Stimulated activated CD8-positive, alpha-beta memory T cell treated with anti-CD3 and anti-CD28 coated beads, Interleukin-2, amount 100 ng/mL, for 48 hours (primary cell): ENCODE data around the gene C8A.

Experiments
- DNase-seq, 2 donors: peaks; one replicate each; pipeline ENCODE4 v3.0.0-alpha.2; 2020; ENCODE audit warnings: low read depth in 2 of 2

Gene C8A

GRCh38 chr1:56894014-56894413, 39.4 kb downstream of the C8A start:
- no peak for DNase-seq

DNA sequence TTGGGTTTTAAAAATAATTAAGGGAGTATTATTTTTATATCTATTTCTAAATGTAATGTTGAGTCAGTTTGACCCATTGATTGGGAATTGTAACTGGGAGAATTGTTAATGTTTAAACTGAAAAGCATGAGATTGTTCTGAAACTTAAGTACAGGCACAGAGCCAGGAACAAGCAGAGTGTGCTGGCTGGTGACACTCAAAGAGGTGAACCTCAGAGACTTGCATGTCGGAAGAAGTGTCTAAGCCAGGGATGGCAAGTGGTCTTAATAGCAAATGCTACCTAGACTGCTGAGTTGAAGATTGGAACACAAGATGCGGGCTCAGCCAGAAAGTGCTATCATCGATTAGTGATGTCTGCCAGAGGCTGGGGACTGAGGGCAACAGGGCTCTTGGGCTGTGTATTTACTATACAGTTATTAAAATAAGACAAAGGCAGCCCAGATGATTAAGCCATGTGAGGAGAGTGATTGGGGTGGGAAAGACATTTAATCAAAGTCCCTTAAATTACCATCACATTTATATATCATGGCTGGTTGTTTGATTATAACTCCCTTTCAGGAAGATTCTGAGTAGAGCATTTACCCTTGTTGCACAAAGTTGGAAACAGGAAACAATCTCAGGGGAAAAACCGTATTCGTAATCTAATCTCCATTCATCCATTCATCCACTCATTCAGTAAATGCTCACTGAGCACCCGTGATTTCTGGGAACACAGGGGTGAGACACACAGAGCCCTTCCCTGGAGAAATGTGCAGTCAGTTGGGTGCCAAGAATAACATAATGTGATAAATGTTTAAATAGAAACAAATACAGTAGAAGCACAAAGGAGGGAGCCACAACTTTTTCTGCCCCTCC, 42.8 kb downstream of the C8A start:
- no peak for DNase-seq

DNA sequence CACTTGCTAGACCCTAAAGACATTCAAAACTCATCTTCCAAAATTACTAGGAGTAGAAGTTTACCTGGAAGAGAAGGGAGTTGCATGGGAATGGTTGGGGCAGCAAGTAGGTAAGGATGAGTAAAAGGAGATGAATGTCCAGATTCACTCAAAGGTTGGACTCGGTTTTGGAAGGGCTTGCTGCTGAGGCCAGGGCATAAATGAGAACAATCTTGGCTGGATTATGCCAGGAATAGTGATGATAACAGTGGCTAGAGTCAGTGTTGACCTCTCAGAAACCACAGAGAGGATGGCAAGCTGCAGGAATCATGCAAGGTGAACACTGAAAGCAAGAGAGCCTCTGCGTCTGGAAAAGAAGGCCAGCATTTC, 43.4 kb downstream of the C8A start:
- DNase-seq = no peak

GRCh38 chr1:56898879-56899278, 44.3 kb downstream of the C8A start:
- DNase-seq = no peak

- no peak for DNase-seq
Measured at GRCh38 chr1:56901716-56902115, 47.1 kb downstream of the C8A start.

DNA sequence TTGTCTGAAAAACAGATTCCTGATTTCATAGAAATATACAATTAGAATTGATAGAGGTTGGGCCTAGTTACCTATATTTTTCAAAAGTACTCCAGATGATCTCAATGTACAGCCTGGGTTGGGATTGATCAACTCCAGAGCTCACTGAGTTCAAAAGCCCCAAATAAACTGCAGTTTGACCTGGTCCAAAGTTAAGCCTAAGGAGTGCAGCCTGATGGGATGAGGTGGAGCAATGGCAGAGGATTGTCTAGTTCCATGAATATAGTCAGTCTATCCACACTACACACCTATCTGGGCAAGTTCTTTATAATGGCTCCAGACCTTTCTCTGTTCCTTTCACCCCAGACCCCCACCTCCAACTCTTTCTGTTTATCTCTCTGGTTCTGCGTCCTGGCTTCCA, 49.2 kb downstream of the C8A start:
- DNase-seq = no peak

DNA sequence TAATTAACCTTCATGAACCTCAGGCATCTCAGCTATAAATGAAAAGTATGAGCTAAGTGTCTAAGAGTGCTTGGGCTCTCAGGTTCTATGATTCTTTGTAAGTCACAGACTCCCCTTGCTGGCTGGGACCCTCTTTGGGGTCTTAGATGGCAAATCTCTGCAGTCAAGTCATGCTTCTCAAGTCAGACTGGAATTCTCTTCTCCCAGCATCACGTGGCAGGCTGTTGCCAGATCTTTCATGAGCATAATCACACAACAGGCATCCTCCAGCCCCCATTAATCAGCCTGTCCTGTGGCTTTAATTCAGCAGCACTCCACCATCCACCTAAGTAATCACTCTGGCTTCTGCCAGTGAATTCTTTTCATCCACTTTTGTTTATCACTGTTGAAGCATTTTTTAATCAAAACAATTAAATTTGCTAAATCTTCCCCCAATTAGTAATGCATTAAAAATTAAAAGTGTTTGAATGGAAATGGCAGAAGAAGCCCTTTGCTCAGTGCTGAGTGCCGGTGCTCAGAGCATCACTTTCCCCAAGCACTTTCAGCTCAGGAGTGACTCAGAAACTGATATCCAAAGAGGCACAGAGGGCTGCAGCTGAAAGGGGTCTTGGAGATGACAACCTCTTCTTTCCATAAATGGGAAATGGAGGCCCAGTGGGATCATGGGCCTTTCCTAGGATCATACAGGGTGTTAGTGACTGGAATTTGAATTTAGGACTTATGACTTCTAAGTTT, 50.2 kb downstream of the C8A start:
- no peak for DNase-seq

DNA sequence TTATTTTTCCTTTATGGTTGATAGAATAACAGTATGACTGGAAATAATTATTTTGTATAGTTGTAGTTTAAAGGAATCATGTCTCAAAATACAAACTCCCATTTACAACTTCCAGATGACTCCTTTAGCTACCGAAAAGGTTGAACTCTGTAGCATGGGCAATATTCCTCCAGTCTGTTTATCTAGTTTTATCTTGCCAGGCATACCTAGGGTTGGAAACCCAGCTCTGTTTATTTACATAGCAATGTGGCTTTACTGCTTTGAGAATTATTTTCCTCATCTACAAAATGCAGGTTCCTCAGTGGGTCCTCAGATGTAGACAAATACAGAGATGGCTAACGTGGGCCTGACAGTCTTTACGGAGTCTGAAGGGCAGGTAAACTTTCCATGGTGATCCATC, 51.1 kb downstream of the C8A start:
- no peak for DNase-seq

DNA sequence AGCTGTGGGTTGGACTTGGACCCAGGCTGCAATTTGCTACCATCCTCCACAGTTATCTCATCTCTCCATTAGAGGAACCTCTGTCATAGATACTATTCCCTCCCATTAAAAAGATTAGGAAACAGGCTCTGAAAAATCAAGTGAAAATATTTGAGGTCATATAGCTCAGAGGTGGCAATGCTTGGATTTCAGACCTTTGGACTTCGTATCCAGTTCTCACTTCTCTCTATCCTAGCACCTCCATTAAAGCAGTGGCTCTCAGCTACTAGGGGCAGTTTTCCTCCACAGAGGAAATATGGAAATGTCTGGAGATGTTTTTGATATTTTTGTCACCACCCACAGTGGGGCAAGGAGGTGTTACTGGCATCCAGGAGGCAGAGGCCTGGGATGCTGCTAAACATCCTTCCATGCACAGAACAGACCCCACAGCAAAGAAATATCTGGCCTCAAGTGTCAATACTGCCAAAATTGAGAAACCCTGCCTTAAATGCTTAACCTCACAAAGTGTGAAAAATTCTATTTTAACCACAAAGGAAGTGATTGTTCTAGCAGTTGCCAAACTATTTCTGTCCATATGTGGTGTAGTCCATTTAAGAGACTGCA, 54.1 kb downstream of the C8A start:
- DNase-seq = no peak

- no peak for DNase-seq
Measured at GRCh38 chr1:56910441-56910985, 55.9 kb downstream of the C8A start.

- no peak for DNase-seq
Measured at GRCh38 chr1:56911098-56911938, 56.7 kb downstream of the C8A start.

DNA sequence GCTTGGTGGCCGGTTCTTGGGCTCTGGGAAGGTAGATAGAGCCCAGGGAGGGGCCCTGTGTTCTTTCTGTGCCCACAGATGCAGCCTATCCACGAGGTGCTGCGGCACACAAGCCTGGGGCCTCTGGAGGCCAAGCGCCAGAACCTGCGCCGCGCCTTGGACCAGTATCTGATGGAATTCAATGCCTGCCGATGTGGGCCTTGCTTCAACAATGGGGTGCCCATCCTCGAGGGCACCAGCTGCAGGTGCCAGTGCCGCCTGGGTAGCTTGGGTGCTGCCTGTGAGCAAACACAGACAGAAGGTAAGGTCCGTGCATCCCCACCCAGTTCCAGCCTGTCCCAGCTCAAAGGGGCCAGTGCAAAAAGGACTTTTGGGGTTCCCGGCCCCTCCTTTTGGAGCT, 57.7 kb downstream of the C8A start:
- DNase-seq = no peak

DNA sequence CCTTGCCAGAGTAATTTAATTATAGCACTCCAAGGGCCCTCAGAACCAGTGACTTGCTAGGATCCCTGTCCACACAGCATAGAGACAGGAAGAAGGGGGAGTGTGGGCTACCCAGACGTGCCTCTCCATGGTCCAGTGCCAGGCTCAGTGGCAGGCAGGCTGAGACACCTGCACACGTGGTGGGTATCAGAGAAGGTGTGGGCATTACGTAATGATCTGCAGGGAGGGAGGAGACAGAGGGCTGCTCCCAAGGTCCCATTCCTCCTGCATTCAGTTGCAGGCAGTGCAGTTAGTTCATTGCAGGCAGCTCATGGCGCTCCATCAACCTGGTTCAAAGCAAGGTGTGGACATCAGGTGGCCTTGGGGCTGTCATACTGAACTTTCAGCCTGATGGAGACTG, 61.4 kb downstream of the C8A start:
- no peak for DNase-seq

- DNase-seq = no peak
Measured at GRCh38 chr1:56916630-56917029, 62.0 kb downstream of the C8A start.

DNA sequence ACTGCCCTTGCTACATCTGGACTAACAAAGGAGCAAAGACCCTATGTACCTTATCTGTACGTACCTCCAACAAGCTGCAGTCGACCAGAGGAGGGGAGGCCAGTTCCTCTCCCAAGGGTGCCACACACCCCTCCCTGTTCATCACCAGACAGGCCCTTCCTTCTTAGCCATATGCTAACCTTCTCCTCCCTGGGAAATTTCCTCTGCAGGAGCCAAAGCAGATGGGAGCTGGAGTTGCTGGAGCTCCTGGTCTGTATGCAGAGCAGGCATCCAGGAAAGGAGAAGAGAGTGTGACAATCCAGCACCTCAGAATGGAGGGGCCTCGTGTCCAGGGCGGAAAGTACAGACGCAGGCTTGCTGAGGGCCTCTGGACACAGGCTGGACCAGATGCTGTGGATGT, 62.8 kb downstream of the C8A start:
- no peak for DNase-seq

- DNase-seq = no peak
Measured at GRCh38 chr1:56920591-56921001, 66.0 kb downstream of the C8A start.

- DNase-seq = no peak
Measured at GRCh38 chr1:56921479-56921878, 66.9 kb downstream of the C8A start.

- no peak for DNase-seq
Measured at GRCh38 chr1:56922070-56922469, 67.5 kb downstream of the C8A start.

GRCh38 chr1:56922507-56922906, 67.9 kb downstream of the C8A start:
- no peak for DNase-seq

GRCh38 chr1:56923201-56923600, 68.6 kb downstream of the C8A start:
- DNase-seq = no peak

GRCh38 chr1:56924116-56924515, 69.5 kb downstream of the C8A start:
- DNase-seq = no peak

- no peak for DNase-seq
Measured at GRCh38 chr1:56925193-56925592, 70.6 kb downstream of the C8A start.
